SK-N-SH (cell line): ENCODE results near the gene GAS7. TPM values are rescaled to one million over a fixed set of nuclear protein-coding genes. Genes with fewer than 3 reads are reported as not detected.

Source experiments
- CTCF ChIA-PET: fragments of 300-600, 350-600 bp; formaldehyde crosslinking; extraction: SDS; loops from one replicate; lab custom pipeline; 2021; lab: Yijun Ruan, JAX
- POLR2A ChIA-PET: fragments of 350-600 bp; sonication (Branson Sonifier 250); formaldehyde crosslinking; extraction: SDS; loops from one replicate; lab custom pipeline; 2020; ENCODE audit warnings: antibody characterized with exemption, inconsistent platforms; lab: Yijun Ruan, JAX
- DNase-seq: peaks from one replicate; pipeline ENCODE4 v3.0.0; 2012
- H2AFZ ChIP-seq: fragments of 200-600 bp; sonication (generic); 2 replicates; pipeline ENCODE4 v1.8.1; 2016; ENCODE audit warnings: antibody characterized with exemption, mild to moderate bottlenecking, low read depth
- H3F3A ChIP-seq: fragments of 200-600 bp; sonication (generic); replicated peaks from 2 replicates; pipeline ENCODE3; 2016; ENCODE audit warnings: antibody characterized with exemption, mild to moderate bottlenecking; ENCODE audit not compliant: insufficient read depth
- H3K27ac ChIP-seq, 2 experiments: fragments of 200-500 bp in 1 of 2; fragments of 200-600 bp in 1 of 2; sonication (Bioruptor generic) in 1 of 2; sonication (generic), shearing (Covaris generic) in 1 of 2; 2 replicates each; pipeline versions ENCODE4 v1.5.1 to v1.6.1; 2014 to 2016; ENCODE audit warnings: low read depth in 2 of 2, inconsistent platforms in 1 of 2, low read length in 1 of 2, mild to moderate bottlenecking in 1 of 2, mixed read lengths in 1 of 2
- H3K27me3 ChIP-seq: fragments of 200-600 bp; sonication (generic), shearing (Covaris generic); 2 replicates; pipeline ENCODE4 v1.6.1; 2016; ENCODE audit warnings: mixed run types; ENCODE audit not compliant: insufficient read depth
- H3K36me3 ChIP-seq, 2 experiments: fragments of 200-500 bp in 1 of 2; fragments of 200-600 bp in 1 of 2; sonication (Bioruptor generic) in 1 of 2; sonication (generic) in 1 of 2; replicated peaks in 1 of 2; 2 replicates each; pipeline versions ENCODE3 to v1.5.1; 2014 to 2016; ENCODE audit warnings: low read length in 1 of 2, mild to moderate bottlenecking in 1 of 2; ENCODE audit not compliant: insufficient read depth in 2 of 2, control insufficient read depth in 1 of 2
- H3K4me1 ChIP-seq, 2 experiments: fragments of 200-500 bp in 1 of 2; fragments of 200-600 bp in 1 of 2; sonication (Bioruptor generic) in 1 of 2; sonication (generic), shearing (Covaris generic) in 1 of 2; 2 replicates each; pipeline versions ENCODE4 v1.5.1 to v1.6.1; 2014 to 2016; ENCODE audit warnings: low read depth in 1 of 2, low read length in 1 of 2, mixed run types in 1 of 2; ENCODE audit not compliant: insufficient read depth in 2 of 2, control insufficient read depth in 1 of 2
- H3K4me2 ChIP-seq: fragments of 200-600 bp; sonication (generic), shearing (Covaris generic); 2 replicates; pipeline ENCODE4 v1.6.1; 2017; ENCODE audit warnings: mixed run types
- H3K4me3 ChIP-seq, 2 experiments: fragments of 200-500 bp in 1 of 2; fragments of 200-600 bp in 1 of 2; sonication (Bioruptor generic) in 1 of 2; sonication (generic), shearing (Covaris generic) in 1 of 2; 2 replicates each; pipeline versions ENCODE4 v1.5.1 to v1.8.1; 2014 to 2016; ENCODE audit warnings: low read depth in 2 of 2, inconsistent platforms in 1 of 2, low read length in 1 of 2, mild to moderate bottlenecking in 1 of 2, mixed read lengths in 1 of 2, moderate library complexity in 1 of 2
- H3K79me2 ChIP-seq: fragments of 200-600 bp; sonication (generic); 2 replicates; pipeline ENCODE4 v1.8.1; 2017; ENCODE audit warnings: mild to moderate bottlenecking; ENCODE audit not compliant: insufficient read depth
- H3K9ac ChIP-seq: fragments of 200-600 bp; sonication (generic); 2 replicates; pipeline ENCODE4 v1.6.1; 2017; ENCODE audit warnings: mixed run types
- H3K9me2 ChIP-seq: fragments of 200-600 bp; sonication (generic); 2 replicates; pipeline ENCODE4 v1.6.1; 2017; ENCODE audit warnings: mixed run types
- H3K9me3 ChIP-seq: fragments of 200-600 bp; sonication (generic); 2 replicates; pipeline ENCODE4 v1.6.1; 2017; ENCODE audit warnings: mixed run types, mild to moderate bottlenecking, moderate library complexity
- H4K20me1 ChIP-seq: fragments of 200-600 bp; sonication (generic); 2 replicates; pipeline ENCODE4 v1.6.1; 2017; ENCODE audit warnings: mild to moderate bottlenecking, mixed run types; ENCODE audit not compliant: insufficient read depth
- CHD2 ChIP-seq: fragments of 150-350 bp; IDR thresholded peaks from 2 replicates; pipeline ENCODE4 v1.6.1; 2018; ENCODE audit warnings: low read length; ENCODE audit not compliant: partially characterized antibody
- CTCF ChIP-seq: fragments of 200-600 bp; sonication (generic); IDR thresholded peaks from 2 replicates; pipeline ENCODE4 v1.6.1; 2017; ENCODE audit warnings: antibody characterized with exemption, mild to moderate bottlenecking, moderate library complexity
- ELF1 ChIP-seq: IDR thresholded peaks from 2 replicates; pipeline ENCODE4 v1.4.0; 2012
- FOXJ3 ChIP-seq: sonication (generic); formaldehyde crosslinking; IDR thresholded peaks from 2 replicates; pipeline ENCODE4 v1.5.1; 2020; ENCODE audit warnings: mild to moderate bottlenecking, missing genetic modification reagents
- FOXM1 ChIP-seq: IDR thresholded peaks from 2 replicates; pipeline ENCODE4 v1.4.0; 2012; ENCODE audit warnings: low read depth, mild to moderate bottlenecking
- GABPA ChIP-seq: IDR thresholded peaks from 2 replicates; pipeline ENCODE4 v1.4.0; 2012; ENCODE audit warnings: low read depth, mild to moderate bottlenecking
- GATA2 ChIP-seq: sonication (generic); formaldehyde crosslinking; IDR thresholded peaks from 2 replicates; pipeline ENCODE4 v1.5.0; 2020; ENCODE audit warnings: mild to moderate bottlenecking, missing genetic modification reagents
- JUND ChIP-seq: IDR thresholded peaks from 2 replicates; pipeline ENCODE4 v1.4.0; 2012
- MAX ChIP-seq: IDR thresholded peaks from 2 replicates; pipeline ENCODE4 v1.4.0; 2012; ENCODE audit warnings: low read depth
- MEF2A ChIP-seq: IDR thresholded peaks from 2 replicates; pipeline ENCODE4 v1.4.0; 2012; ENCODE audit warnings: low read depth, borderline replicate concordance
- MXI1 ChIP-seq: IDR thresholded peaks from 2 replicates; pipeline ENCODE4 v1.6.1; 2012; ENCODE audit warnings: mild to moderate bottlenecking, low read depth, low read length, improper control_type of control experiment
- NRF1 ChIP-seq: IDR thresholded peaks from 2 replicates; pipeline ENCODE4 v1.6.1; 2012; ENCODE audit warnings: low read depth, mild to moderate bottlenecking, low read length
- RAD21 ChIP-seq: IDR thresholded peaks from 2 replicates; pipeline ENCODE4 v1.6.1; 2012; ENCODE audit warnings: mild to moderate bottlenecking, low read length
- RCOR1 ChIP-seq: fragments of 150-350 bp; IDR thresholded peaks from 2 replicates; pipeline ENCODE4 v1.6.1; 2017; ENCODE audit warnings: antibody characterized with exemption, low read length
- RFX5 ChIP-seq: IDR thresholded peaks from 2 replicates; pipeline ENCODE4 v1.6.1; 2012; ENCODE audit warnings: mild to moderate bottlenecking, improper control_type of control experiment, low read length
- SMC3 ChIP-seq: IDR thresholded peaks from 2 replicates; pipeline ENCODE4 v1.6.1; 2012; ENCODE audit warnings: low read depth, low read length, improper control_type of control experiment
- TAF1 ChIP-seq: IDR thresholded peaks from 2 replicates; pipeline ENCODE4 v1.6.1; 2012; ENCODE audit warnings: low read depth, mild to moderate bottlenecking, low read length, moderate library complexity, borderline replicate concordance
- TCF12 ChIP-seq: IDR thresholded peaks from 2 replicates; pipeline ENCODE4 v1.4.0; 2012
- TEAD4 ChIP-seq: IDR thresholded peaks from 2 replicates; pipeline ENCODE4 v1.4.0; 2012; ENCODE audit warnings: mild to moderate bottlenecking, borderline replicate concordance; ENCODE audit not compliant: insufficient read depth
- WGBS: methylation state at CpG from one replicate; pipeline ENCODE4 v1.1.6; 2017; ENCODE audit warnings: low lambda C conversion rate; 5-methylcytosine and 5-hydroxymethylcytosine counted together
- polyA plus RNA-seq, 3 experiments: library from polyadenylated mRNA; depleted of rRNA; stranded (reverse); fragments of >200 nt; gene quantifications; 2 replicates each; pipeline ENCODE4 v1.2.3, GENCODE V29; 2012
- TF ChIP-seq, protein P1 (sequence below): fragments of 150-350 bp; IDR thresholded peaks from 2 replicates; pipeline ENCODE4 v1.6.1; 2016; ENCODE audit warnings: mild to moderate bottlenecking, low read depth, low read length
- TF ChIP-seq, protein P2 (sequence below): IDR thresholded peaks from 2 replicates; pipeline ENCODE4 v1.4.0; 2012; ENCODE audit warnings: low read depth, borderline replicate concordance

GAS7 gene
- polyA plus RNA-seq, 1 of the 3 experiments (the other 2 are of a cell fraction), result 0.12 TPM

DNA sequence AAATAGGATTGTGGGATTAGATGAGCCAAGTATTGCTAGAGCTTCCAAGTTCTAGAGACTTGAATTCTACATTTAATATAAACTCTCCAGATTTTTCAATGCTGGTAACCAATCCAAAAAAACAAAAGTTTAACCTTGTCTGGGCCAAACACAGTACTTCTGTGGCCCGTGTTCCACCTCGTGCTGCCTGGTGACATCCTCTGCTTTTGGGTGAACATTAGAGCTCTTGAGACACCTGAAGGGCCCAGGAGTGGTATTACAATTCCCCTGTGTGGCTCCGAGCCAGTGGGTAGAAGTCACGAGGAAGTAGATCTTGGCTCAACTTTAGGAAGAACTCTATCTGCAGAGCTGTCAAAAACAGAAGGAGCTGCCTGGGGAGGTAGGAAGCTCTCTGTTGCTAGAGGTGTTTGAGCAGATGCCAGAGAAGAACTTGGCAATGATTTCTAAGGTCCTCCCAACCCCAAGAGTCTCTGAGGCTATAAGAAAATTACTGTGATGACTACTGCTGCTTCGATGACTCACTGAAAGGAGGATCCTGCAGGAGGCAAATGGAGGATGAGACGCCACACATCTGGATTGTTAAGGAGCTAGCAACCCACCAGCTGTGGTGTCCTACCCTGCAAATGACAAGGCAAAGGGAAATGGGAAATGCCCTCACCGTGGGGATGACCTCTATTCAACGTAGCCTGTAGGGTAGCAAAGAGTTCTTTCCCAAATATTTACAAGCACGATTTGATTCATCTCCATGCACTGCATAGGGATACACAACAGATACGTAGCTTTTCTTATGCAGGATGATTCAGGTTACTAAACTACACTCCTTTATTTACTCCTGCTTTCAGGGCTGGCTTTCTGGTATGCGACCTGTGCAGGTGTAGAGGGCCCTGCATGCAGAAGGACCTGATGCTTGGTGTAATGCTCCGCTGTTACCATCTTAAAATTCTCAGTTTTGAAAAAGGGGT, 45.8 kb upstream of the GAS7 start:
- DNase-seq, result no peak
- POLR2A ChIA-PET, result no interaction called here
- CTCF ChIA-PET, result interaction anchor here (1.0 kb wide), 1 partner anchor 17 kb away, joined by 3 read pairs; no protein-coding TSS in a partner anchor
- Histone ChIP-seq H3K4me1 (no peaks in the 10 kb centered on the region), H3K27ac (no peak overlapping the region), H3K4me3 (no peak overlapping the region), H3F3A (no peaks in the 10 kb centered on the region), H3K9ac (no peak overlapping the region), H3K27me3 (no peaks in the 10 kb centered on the region; the same call in 1 of the 2 replicates), H3K79me2 (no peaks in the 10 kb centered on the region), H3K9me2 (no peaks in the 10 kb centered on the region), H4K20me1 (no peaks in the 10 kb centered on the region), H3K9me3 (no peaks in the 10 kb centered on the region), H3K36me3 (no peaks in the 10 kb centered on the region), H2AFZ (no peak overlapping the region), H3K4me2 (no peak overlapping the region)
- no peak for TF ChIP-seq JUND
- no peak for TF ChIP-seq CTCF
- TF ChIP-seq, protein P1, sequence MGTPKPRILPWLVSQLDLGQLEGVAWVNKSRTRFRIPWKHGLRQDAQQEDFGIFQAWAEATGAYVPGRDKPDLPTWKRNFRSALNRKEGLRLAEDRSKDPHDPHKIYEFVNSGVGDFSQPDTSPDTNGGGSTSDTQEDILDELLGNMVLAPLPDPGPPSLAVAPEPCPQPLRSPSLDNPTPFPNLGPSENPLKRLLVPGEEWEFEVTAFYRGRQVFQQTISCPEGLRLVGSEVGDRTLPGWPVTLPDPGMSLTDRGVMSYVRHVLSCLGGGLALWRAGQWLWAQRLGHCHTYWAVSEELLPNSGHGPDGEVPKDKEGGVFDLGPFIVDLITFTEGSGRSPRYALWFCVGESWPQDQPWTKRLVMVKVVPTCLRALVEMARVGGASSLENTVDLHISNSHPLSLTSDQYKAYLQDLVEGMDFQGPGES, result no peak
- no peak for TF ChIP-seq RCOR1
- TF ChIP-seq MEF2A, result no peak
- no peak for TF ChIP-seq CHD2
- TF ChIP-seq SMC3, result no peak
- TF ChIP-seq NRF1, result no peak
- no peak for TF ChIP-seq TEAD4
- no peak for TF ChIP-seq MAX
- WGBS, result 2% methylated on average over 12 of the region's 12 CpGs

DNA sequence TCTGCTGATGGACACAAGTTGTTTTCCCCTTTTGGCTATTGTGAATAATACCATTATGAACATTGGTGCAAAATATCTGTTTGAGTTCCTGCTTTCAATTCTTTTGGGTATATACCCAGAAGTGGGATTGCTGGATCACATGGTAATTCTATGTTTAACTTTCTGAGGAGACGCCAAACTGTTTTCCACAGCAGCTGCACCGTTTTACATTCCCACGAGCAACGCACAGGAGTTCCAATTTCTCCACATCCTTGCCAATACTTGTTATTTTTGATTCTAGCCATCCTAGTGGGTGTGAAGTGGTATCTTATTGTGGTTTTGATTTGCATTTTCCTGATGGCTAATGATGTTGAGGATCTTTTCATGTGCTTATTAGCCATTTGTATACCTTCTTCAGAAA, 43.4 kb upstream of the GAS7 start:
- no peaks in the 10 kb centered on the region for H3F3A ChIP-seq
- WGBS, result under 1% methylated on average over 4 of the region's 4 CpGs
- H4K20me1 ChIP-seq, result no peaks in the 10 kb centered on the region
- H3K27me3 ChIP-seq, result no peaks in the 10 kb centered on the region; the same call in 1 of the 2 replicates
- no peaks in the 10 kb centered on the region for H3K79me2 ChIP-seq
- H3K9me3 ChIP-seq, result no peaks in the 10 kb centered on the region
- H3K9ac ChIP-seq, result no peak overlapping the region
- ChIA-PET POLR2A (no interaction called here), CTCF (no interaction called here)
- no peak overlapping the region for H3K27ac ChIP-seq
- no peaks in the 10 kb centered on the region for H3K4me1 ChIP-seq
- TF ChIP-seq CHD2 (no peak), RAD21 (no peak), RFX5 (no peak), ELF1 (no peak), JUND (no peak), FOXJ3 (no peak), MXI1 (no peak), TCF12 (no peak), MAX (no peak), GATA2 (CRISPR knock-in tag) (no peak), GABPA (no peak), TAF1 (no peak), FOXM1 (no peak)
- TF ChIP-seq, protein P2, sequence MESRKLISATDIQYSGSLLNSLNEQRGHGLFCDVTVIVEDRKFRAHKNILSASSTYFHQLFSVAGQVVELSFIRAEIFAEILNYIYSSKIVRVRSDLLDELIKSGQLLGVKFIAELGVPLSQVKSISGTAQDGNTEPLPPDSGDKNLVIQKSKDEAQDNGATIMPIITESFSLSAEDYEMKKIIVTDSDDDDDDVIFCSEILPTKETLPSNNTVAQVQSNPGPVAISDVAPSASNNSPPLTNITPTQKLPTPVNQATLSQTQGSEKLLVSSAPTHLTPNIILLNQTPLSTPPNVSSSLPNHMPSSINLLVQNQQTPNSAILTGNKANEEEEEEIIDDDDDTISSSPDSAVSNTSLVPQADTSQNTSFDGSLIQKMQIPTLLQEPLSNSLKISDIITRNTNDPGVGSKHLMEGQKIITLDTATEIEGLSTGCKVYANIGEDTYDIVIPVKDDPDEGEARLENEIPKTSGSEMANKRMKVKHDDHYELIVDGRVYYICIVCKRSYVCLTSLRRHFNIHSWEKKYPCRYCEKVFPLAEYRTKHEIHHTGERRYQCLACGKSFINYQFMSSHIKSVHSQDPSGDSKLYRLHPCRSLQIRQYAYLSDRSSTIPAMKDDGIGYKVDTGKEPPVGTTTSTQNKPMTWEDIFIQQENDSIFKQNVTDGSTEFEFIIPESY, result no peak
- no peaks in the 10 kb centered on the region for H3K9me2 ChIP-seq
- H3K4me3 ChIP-seq, result no peak overlapping the region
- no peak for DNase-seq
- H3K36me3 ChIP-seq, result no peaks in the 10 kb centered on the region
- H2AFZ ChIP-seq, result no peak overlapping the region
- no peak overlapping the region for H3K4me2 ChIP-seq
